NCI-H1105 (cell line): ENCODE data around the gene FXYD3.
"Not testable (repeated sequence)": the region's sequence is repeated elsewhere in the genome, so short reads cannot be mapped to it uniquely, and the experiment has no call there.

Experiments
- DNase-seq: peaks from one replicate; lab custom pipeline; 2025; lab: John Stamatoyannopoulos, UW

The FXYD3 gene

DNA sequence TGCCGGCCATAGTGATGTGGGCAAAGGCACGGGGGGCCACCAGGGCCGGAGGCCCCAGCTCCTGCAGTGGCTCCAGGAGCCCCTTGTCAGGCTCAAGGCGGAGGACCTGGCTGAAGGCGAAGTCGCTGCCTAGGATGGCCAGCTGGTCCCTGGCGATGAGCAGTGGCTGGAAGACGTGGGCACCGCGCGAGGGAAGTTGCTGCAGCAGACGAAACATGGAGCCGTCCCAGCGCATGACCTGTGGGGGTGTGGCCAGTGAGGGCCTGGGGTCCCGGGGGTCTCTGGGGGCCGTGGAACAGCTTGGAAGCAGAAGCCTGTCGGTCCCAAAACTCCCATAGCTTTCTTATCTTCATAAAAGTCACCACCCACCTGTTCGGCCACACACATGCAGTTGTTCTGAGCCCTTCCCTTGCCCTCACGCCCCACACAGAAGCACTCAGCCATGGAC is 9.7 kb downstream of the FXYD3 start:
- DNase-seq = no peak

DNA sequence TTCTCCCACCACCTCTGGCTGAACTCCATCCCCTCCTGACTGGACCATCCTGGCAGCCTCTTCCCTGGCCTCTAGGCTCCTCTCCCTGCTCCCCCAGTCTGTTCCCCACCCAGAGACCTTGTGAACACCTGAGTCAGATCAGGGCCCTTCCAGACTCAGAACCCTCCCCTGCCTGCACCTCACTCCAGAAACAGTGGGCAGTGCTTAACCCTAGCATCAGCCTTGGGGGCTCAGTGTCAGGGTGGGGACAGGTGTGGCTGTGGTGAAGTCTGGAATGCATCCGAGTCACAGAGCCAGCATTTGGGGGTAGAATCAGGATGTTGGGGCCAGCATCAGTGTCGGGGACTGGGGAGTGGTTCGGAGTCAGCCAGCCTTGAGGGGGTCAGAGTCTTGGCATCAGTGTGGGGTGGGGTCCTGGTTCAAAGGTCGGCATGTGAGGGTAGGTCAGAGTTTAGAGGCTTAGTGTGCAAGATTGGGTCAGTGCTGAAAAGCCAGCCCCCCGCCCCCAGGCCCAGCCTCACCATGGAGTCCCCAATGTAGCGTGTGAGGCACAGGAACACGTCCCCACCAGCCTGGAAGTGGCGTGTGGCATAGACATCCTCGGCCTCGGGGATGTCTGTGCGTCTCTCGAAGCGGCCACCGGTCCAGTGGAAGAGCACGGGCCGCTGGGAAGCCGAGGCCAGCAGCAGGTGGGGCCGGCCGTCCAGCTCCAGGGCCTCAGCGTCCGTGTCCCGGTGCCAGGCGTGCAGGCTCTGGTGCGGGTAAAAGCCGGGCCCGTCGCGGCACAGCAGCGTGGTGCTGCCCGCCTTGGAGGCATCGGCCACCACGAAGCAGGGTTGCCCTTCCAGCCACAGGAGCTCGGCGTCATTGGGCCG is 10.4 kb downstream of the FXYD3 start:
- no peak for DNase-seq

DNA sequence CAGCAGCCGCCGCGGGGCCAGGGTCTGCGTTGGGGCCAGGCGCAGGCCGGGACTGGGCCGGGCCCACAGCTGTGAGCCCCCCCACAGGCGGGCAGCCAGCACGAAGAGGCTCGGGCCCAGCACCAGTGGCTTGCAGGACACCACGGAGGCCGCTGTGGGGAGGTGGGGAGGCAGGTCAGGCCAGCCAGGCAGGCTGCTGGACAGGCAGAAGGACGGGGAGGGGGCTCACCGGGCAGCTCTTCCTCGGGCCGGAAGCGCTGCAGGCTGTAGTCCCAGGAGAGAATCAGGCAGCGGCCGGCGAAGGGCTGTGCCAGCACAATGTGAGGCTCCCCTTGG is 11.0 kb downstream of the FXYD3 start:
- no peak for DNase-seq

DNA sequence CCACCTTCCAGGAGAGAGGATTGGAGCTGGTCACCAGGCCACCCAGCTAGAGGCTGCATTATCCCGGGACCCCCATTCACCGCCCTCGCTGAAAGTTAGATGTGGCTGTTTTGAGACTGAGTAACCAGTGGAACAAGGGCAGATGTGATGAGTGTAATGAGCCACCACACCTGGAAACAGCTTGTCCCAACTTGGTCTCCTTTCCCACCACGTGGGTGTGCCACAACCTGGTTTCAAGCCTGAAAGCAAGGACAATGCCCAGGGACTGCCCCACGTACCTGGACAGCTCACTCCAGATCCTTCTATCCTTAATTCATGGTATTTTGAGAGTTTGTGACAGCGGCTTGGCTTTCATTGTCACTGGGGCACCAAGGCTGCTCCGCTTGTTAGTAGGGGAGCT is 12.2 kb downstream of the FXYD3 start:
- no peak for DNase-seq

DNA sequence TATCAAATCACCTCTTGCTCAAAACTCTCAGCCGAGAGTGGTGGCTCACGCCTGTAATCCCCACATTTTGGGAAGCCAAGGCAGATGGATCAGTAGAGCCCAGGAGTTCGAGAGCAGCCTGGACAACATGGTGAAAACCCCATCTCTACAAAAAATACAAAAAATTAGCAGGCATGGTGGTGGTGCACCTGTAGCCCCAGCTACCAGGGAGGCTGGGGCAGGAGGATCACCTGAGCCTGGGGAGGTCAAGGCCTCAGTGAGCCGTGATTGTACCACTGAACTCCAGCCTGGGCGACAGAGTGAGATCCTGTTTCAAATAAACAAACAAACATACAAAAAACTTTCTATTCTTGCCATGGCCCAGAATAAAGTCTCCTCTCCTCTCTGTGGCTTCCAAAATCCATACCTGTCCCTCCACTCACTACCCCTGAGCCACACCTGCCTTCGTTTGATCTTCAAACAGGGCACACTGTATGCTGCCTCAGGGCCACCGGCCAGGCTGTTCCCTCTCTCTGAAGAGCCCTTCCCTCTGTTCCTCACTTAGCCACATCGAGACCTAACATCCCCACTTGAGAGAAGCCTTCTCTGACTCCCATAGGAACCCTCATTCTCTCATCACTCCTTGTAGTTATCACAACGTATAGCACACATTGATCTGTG is 12.9 kb downstream of the FXYD3 start:
- no peak for DNase-seq

DNA sequence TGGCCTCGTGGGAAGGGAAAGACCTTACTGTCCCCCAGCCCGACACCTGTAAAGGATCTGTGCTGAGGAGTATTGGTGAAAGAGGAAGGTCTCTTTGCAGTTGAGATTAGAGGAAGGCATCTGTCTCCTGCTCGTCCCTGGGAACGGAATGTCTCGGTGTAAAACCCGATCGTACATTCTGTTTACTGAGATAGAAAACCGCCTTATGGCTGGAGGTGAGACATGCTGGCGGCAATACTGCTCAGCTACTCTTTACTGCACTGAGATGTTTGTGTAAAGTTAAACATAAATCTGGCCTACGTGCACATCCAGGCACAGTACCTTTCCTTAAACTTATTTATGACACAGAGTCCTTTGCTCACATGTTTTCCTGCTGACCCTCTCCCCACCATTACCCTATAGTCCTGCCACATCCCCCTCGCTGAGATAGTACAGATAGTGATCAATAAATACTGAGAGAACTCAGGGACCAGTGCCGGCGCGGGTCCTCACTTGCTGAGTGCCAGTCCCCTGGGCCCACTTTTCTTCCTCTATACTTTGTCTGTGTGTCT is 14.2 kb downstream of the FXYD3 start:
- DNase-seq = not testable (repeated sequence)

DNA sequence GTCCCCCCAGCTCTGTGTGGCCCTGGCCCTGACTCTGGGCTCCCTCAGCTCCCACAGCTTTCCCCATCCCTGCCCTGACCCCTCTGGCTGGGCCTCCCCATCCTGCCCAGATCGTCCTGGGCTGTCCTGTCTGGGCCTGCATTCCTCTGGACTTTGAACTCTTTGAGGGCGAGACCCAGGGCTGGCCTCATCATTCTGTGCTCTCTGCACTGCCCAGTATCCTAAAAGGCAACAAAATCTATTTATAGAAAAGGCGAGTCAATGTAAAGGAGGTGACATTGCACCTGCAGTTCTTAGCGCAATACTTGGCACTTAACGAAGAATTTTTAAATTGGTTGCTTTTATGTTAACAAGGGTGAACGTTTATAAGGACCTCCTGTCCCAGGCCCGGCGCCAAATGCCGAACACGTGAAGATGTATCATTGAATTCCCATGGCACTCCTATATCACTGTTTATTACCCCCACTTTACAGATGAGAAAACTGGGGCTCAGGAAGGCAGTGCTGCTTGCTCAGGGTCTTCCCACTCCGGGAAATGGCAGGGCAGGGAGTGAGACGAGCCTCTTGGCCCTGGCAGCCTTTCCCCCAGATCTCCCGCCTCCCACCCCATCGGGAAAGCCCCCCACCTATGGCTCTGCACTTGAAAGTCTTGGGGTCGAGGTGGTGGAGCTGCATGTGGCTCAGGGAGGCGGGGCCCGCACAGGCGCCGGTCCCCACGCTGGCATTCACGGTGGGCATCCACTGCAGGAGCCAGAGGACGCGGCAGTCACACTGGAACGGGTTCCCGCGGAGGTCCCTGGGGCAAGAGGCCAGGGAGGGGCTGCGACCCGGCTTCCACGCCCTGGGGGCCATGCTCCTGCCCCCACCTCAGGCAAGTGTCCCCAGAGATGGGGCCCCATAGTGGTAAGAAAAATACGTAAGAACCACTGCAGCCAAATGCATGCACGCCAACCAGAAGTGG is 15.4 kb downstream of the FXYD3 start:
- no peak for DNase-seq

DNA sequence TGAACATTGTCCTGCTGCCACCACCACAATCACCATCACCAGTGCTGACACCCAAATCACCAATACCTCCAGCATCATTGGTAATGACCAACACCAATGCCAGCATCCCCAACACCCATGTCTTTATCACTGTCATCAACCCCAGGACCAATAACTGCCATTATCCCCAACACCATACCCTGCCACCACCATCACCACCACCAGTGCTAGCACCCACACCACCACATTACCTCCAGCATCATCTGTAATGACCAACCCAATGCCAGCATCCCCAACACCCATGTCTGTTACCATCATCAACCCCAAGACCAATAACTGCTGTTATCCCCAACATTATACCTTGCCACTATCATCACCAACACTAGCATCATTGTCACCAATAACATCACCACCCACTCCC is 16.6 kb downstream of the FXYD3 start:
- DNase-seq = no peak

DNA sequence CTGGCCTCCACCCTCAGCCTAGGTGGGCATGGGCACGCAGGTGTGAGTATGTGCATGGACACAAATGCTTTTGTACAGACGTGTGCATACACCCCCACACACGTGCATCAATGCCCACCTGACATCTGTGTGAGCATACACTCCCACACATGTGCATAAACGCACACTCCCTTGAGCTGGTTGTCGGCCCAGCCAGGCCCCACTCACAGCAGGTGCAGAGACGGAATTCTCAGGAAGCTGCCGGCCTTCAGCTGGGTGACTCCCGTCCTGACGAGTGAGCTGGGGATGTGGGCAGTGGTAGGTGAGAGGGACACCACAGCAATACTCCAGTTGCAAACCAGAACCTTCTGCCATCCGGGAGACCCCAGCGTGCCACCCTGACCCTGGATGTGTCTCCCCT is 18.2 kb downstream of the FXYD3 start:
- DNase-seq = no peak

DNA sequence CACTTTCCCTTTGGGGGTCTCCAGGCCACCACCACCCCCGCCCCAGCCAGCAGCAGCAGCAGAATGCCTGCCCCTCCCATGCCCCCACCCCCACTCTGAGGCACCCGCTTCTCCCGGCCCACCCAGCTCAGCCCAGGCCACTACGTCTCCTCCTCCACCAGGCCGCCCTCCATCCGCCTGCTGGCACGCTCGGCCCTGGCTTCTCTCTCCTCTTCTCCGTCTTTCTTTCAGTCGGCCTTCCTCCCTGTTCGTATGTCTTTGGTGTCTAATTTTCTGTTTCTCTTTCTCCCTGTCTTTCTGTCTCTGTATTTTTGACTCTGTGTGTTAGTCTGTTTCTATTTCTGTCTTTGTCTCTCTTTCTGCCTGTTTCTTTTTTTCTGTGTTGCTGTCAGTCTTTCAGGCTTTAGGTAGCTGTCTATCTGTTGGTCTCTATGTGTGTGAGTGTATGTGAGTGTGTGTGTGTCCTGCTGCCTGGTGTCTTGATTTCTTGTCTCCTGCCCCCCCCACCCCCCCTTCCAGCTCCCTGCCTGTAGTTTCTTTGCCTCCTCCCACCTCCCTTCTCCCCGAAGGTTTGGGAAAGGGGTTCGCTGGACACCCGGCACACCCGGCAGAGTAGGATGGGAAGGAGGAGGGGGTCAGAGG is 19.1 kb downstream of the FXYD3 start, which contains the start of gene LGI4:
TSS of gene LGI4 (minus strand) at position 459 of the 642 bp plus-strand sequence. CDS start at position 80, 379 bp downstream.
- no peak for DNase-seq

DNA sequence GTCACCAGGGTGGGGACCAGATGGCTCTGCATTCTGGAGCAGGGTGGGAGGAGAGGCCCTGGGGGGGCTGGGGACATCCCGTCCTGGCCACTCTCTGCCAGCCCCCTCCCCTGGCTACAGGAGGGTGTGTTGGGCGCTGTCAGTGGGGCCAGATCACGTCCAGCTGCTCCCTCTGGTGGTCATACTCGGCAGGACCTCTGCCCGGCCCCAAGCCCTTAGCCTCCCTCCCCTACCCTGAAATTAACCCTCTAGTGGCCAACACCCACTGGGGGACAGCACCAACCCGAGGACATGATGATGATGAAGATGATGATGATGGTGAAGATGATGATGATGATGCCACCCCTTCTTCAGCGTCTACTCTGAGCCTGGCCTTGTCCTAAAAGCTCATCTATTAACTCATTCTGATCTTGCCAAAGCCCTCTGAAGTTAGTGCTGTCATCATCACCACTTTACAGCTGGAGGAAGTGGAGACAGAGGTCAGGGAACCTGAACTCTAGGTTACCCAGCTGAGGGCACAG is 19.8 kb downstream of the FXYD3 start:
- peak; percentile 25 for DNase-seq

DNA sequence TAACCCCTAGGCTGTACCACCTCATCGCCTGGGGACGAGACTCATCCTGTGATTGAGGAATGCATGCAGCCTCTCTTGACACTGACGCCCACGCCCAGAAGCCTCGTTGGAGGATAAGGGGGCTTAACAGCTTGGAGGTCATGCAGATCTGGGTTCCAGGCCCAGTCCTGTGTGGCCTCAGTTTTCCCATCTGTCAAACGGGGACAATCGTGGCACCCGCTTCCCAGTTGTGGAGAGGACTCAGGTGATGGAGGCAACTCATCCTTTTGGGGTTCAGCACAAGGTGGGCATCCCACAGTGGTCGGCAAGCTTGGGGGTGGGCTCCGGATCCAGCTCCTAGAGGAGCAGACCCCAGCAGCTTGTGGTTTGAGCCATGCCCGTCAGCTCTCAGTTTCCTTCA is 20.6 kb downstream of the FXYD3 start:
- no peak for DNase-seq

DNA sequence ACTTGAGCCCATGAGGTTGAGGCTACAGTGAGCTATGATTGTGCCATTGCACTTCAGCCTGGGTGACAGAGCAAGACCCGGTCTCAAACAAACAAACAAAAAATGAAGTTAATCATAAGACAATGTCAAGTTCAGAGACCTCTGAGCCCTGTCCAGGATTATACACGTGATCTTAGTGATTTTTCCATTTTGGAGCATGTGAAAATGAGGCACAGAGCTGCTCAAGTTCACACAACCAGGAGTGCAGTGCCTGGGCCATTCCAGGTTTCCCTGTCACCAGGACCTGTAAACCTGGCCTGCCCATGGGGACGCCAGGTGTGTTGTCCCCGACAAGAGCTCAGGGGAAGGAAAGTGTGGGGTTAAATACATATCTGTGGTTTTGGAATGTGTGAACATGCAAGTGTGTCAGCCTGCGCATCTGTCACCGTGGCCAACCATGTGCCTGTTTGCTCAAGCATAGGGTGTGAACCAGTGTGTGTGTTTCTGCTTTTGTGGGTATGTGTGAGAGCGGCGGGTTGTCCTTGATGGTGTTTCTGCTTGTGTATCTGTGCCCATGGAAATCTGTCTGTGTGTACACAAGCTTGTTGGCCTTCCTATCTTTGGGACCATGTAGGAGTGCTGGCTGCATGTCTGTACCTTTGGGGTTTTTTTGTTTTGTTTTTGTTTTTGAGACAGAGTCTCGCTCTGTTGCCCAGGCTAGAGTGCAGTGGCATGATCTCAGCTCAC is 21.5 kb downstream of the FXYD3 start:
- no peak for DNase-seq

DNA sequence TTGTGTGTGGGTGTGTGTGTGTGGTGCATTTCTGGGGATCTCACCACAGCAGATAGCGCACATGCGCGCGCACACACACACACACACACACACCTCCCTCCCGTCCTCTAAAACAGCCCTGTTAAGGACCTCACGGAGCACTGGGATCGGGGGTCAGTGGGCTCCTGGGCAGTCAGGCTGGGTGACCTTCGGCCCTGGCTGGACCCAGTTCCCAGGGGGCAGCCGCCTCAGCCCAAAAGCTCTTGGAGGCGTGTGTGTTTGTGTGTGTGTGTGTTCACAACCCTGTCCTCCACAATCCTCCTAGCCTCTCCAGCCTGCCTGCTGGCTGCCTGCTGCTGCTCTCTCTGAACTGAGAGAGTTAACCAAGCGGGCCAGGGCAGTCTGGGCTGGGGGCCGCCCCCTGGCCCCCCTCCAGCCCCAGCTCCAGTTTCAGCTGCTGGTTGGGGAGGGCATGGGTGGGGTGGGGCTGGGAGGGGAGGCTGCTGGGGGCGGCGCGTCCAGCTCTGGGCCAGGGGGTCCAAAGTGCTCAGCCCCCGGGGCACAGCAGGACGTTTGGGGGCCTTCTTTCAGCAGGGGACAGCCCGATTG is 22.8 kb downstream of the FXYD3 start, which contains the start of gene FXYD1:
TSS of gene FXYD1 (plus strand) at position 520 of the 588 bp plus-strand sequence. CDS start 1,256 bp downstream, outside the sequence.
- no peak for DNase-seq

DNA sequence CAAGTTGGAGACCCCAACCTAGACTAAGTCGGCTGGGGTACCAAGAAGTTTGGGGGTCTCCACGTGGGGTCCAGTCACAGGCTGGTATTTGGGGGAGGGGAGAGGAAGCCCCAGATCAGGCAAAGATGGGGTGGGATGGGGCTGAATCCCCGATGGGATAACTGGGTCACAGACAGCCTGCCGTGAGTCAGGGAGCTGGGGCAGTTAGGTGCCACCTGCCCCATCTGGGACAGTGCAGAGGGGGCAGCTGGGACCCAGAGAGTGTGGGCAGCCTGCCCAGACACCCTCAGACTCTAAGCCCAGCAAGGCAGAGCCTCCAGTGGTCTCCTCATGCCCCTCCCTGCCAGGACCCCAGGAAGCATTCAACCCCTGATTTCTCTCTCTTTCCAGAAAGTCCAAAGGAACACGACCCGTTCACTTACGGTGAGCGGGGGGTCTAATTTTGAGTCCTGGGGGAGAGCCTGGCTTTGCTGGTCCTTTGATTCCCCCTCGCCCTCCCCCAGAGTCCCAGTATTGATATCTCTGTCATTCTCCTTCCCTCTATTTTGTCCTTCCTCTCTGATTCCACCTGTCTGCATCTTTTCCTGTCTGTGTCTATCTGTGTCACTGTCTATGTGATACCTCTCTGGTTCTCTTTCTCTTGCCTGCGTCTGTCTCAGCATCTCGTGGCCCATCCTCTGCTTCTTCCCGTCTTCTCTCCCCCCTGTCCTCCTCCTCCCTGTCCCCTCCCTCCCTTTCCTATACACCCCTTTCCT is 24.8 kb downstream of the FXYD3 start:
- no peak for DNase-seq

DNA sequence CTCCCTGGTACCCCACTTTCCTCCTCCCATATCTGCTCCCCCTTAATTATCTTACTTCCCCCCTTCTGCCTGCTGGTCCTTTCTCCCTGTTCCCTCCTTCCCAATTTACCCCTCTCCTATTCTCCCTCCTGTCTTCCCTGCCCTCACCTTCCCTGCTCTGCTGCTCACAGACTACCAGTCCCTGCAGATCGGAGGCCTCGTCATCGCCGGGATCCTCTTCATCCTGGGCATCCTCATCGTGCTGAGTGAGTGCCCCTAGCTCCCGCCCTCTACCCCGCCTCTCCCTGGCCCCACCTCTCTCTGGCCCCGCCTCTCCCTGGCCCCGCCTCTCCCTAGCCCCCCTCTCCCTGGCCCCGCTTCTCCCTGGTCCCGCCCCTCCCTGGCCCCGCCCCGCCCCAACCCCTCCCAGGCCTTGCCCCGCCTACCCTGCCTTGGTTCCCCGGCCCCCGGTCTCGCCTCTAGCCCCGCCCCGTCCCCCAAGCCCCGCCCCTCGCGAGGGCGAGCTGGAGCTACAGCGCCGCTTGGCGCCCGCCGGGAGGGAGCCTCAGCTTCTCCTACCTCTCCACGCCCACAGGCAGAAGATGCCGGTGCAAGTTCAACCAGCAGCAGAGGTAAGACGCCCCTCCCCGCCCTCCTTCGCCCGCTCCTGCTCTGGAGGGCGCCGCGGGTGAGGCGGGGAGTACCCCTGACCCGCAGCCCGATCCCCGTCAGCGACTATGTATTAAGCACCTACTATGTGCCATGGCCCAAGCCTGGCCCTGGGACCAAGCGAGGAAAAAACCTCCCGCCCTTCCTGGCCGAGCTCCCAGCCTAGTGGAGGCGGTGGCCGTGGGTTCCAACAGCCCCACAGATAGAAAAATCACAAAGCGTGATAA is 25.6 kb downstream of the FXYD3 start:
- DNase-seq = peak; percentile 57

DNA sequence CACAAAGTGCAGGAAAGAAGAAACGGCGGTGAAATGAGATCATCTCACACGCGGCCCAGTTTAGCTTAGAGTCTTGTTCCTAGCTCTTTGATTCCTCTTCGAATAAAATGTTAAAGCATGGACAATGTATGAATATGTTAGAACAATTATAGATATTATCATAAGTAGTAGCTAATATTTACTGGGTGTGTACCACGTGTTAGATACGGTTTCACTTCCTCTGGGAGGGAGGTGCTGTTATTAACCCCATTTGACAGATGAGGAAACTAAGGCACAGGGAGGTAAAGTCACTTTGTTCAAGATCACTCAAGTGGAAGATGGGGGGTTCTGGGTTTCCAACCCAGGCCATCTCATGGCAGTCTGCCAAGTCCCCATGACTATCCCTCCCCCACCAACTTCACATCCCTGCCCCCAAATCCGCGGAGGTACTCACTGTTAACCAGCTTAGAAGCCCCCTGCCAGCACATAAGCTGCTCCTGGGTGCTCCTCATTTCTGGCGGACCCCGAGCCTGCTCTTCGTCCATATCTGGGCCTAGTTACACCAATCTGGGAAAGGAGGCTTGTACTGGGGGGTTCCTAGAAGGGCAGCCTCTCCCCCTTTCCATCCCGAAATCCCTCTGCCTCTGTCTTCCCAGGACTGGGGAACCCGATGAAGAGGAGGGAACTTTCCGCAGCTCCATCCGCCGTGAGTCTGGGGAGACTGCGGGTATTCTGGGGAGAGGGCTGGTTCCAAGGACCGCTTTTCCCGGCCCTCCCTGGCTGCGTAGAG is 26.4 kb downstream of the FXYD3 start:
- no peak for DNase-seq
